Cortex of kidney (tissue), 1 donor: ENCODE measurements around the gene MMD2.

Experiments used
- DNase-seq: peaks from one replicate; lab custom pipeline; 2025; lab: John Stamatoyannopoulos, UW

The MMD2 gene

GRCh38 chr7:4957847-4958476 lies 1.0 kb downstream of the MMD2 start:
- no peak for DNase-seq

GRCh38 chr7:4951903-4952636 lies 6.9 kb downstream of the MMD2 start:
- DNase-seq, result no peak

GRCh38 chr7:4951304-4951703 lies 7.7 kb downstream of the MMD2 start:
- DNase-seq, result no peak

DNA sequence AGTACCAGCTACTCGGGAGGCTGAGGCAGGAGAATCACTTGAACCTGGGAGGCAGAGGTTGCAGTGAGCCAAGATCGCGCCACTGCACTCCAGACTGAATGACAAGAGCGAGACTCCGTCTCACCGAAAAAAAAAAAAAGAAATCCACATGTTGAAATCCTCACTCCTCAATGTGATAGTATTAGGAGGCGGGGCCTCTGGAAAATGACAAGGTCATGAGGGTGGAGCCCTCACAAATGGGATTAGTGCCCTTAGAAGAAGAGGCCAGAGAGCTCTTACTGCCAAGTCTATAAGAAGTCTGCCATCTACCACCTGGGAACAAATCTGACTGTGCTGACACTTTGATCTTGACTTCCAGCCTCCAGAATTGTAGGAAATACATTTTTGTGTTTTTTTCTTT lies 10.6 kb downstream of the MMD2 start:
- no peak for DNase-seq

- DNase-seq, result no peak
These were observed 13.0 kb downstream of the MMD2 start for GRCh38 chr7:4945949-4946348.

DNA sequence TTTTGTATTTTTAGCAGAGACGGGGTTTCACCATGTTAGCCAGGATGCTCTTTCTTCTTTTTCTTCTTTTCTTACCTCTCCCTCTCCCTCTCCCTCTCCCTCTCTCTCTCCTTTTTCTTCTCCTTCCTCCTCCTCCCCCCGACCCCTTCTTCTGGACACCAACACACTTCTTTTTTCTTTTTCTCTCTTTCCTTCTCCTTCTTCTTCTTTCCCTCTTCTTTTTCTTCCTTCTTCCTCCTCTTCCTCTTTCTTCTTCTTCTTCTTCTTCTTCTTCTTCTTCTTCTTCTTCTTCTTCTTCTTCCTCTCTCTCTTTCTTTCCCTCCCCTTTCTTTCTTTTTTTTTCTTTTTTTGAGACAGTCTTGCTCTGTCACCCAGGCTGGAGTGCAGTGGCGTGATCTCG lies 14.0 kb downstream of the MMD2 start:
- DNase-seq, result no peak

DNA sequence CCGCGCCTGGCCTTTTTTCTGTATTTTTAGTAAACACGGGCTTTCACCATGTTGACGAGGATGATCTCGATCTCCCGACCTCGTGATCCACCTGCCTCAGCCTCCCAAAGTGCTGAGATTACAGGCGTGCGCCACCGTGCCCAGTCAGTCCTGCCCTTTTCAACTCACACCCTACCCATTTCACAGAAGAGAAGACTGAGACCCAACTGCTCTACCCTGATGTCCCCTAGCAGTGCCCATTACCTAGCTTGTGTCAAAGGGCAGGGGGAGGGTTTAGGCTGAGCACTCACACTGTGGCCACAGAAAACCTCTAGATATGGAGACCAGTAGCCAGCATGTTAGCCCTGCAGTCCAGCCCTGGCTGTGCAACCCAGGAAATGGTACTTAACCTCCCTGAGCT lies 15.7 kb downstream of the MMD2 start:
- DNase-seq, result no peak

GRCh38 chr7:4939971-4940728 lies 18.8 kb downstream of the MMD2 start:
- no peak for DNase-seq

DNA sequence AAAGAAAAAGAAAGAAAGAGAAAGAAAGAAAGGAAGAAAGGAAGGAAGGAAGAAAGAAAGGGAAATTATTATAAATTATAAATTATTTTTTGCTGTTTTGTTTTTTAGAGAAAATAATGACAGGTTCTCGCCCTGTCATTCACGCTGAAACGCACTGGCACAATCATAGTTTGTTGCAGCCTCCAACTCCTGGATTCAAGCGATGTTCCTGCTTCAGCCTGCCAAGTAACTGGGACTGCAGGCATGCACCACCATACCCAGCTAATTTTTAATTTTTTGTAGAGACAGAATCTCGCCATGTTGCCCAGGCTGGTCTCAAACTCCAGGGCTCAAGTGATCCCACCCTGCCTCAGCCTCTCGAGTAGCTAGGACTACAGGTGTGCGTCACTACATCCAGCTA lies 21.6 kb downstream of the MMD2 start:
- no peak for DNase-seq

GRCh38 chr7:4934419-4935025 lies 24.5 kb downstream of the MMD2 start:
- no peak for DNase-seq

GRCh38 chr7:4931943-4932342 lies 27.0 kb downstream of the MMD2 start:
- no peak for DNase-seq

- no peak for DNase-seq
These were observed 30.0 kb downstream of the MMD2 start for GRCh38 chr7:4929005-4929404.

GRCh38 chr7:4928445-4928844 lies 30.5 kb downstream of the MMD2 start:
- no peak for DNase-seq

DNA sequence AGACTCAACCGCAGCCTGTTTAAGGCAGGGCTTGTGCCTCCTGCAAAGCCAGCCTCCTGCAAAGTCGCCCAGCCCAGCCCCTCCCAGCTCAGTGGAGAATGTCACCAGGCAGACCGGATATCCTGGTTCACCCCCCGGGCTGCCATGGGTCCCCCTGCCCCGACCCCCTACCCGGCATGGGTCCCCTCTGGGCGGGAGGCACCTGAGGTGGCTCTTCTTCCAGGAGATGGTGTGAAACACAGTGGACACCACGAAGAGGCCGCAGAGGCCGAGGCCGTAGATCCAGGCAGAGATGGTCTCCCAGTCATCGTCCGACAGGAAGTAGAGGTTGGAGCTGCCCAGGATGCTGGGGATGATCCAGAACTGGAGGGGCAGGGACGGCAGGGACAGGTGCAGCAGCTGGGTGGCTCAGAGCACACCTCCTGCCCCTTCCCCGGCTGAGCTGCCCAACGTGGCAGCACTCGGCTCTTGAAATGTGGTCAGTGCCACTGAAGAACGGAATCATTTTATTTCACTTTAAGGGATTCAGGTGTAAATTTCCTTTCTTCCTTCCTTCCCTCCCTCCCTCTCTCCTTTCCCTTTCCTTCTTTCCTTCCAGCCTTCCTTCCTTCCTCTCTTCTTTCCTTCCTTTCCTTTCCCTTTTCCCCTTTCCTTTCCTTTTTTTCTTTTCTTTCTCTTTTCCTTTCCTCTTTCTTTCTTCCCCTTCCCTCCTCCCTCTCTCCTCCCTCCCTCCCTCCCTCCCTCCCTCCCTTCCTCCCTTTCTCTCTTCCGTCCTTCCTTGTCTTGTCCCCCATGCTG lies 38.8 kb downstream of the MMD2 start:
- DNase-seq, result no peak

DNA sequence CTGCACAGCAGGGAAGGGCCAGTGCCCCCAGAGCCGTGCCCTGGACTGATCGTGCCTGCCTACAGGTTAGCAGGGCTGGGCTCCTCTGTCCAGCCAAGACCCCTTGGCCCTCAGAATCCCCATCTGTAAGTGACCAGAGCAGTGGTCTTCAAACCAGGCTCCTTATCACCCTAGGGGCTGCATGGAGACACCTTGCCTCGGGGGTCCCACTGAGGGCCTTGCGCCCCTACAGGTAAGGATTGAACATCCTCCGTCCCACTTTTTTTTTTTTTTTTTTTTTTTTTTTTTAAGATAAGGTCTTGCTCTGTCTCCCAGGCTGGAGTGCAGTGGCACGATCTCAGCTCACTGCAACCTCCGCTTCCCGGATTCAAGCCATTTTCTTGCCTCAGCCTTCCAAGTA lies 42.9 kb downstream of the MMD2 start:
- DNase-seq, result no peak

GRCh38 chr7:4911111-4911828 lies 47.7 kb downstream of the MMD2 start:
- no peak for DNase-seq

- no peak for DNase-seq
These were observed 52.3 kb downstream of the MMD2 start for GRCh38 chr7:4906682-4907081.

DNA sequence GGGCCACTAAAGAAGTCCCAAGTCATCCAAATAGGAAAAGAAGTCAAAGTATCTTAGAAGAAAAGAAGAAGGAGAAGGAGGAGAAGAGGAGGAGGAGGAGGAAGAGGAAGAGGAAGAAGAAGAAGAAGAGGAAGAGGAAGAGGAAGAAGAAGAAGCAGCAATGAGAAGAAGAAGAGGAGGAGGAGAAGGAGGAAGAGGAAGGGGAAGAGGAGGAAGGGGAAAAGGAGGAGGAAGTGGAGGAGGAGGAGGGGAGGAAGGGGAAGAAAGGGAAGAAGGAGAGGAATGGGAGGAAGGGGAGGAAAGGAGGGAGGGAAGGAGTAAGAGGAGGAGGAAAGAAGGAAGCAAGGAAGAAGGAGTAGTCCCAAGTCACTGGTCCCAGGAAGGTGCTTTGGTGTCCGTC lies 53.8 kb downstream of the MMD2 start:
- no peak for DNase-seq

- DNase-seq, result no peak
These were observed 54.6 kb downstream of the MMD2 start for GRCh38 chr7:4904346-4904745.

DNA sequence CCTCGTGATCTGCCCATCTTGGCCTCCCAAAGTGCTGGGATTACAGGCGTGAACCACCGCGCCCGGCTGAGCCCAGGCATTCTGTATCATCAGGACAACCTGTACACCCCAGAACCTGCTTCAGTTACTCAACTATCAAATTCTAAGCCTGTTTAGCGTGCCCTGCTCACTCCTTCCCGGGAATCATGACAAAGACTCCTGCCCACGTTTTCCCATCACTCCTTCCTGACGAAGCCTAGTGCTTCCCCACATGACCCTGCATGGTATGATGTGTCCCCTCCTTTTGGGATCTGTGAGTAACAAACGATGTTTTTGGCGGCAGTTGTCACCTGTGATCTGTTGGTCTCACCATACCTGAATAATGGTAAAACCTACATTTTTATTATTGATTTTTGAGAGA lies 63.2 kb downstream of the MMD2 start:
- DNase-seq, result no peak

- no peak for DNase-seq
These were observed 64.5 kb downstream of the MMD2 start for GRCh38 chr7:4894482-4894881.
